B cell (primary cell): ENCODE data around the gene FAM20C. TPM values are rescaled to one million over a fixed set of nuclear protein-coding genes. Genes with fewer than 3 reads are reported as not detected.
A peak's percentile ranks its signal among the peaks of the same experiment; 100 is the strongest.

Source experiments
- ATAC-seq: fragments of 200-7000 bp; cut with Tn5 transposase; one replicate; pipeline ENCODE4 v1.10.0; 2021; ENCODE audit warnings: low read depth, mild to moderate bottlenecking, moderate number of reproducible peaks, moderate library complexity
- CTCF ChIA-PET: fragments of 350-600 bp; sonication (Branson Sonifier 250); formaldehyde crosslinking; loops from one replicate; lab custom pipeline; 2021; ENCODE audit warnings: antibody characterized with exemption, inconsistent platforms; lab: Charles Lee
- POLR2A ChIA-PET: fragments of 350-600 bp; sonication (Branson Sonifier 250); formaldehyde crosslinking; loops from one replicate; lab custom pipeline; 2021; ENCODE audit warnings: antibody characterized with exemption; lab: Charles Lee
- DNase-seq: peaks from one replicate; pipeline ENCODE4 v3.0.0; 2013
- H2AFZ ChIP-seq: 2 replicates; pipeline ENCODE4 v1.6.1; 2012; ENCODE audit warnings: mild to moderate bottlenecking, low read depth, low read length; ENCODE audit not compliant: insufficient read depth, poor library complexity, severe bottlenecking
- H3K27ac ChIP-seq, 2 donors: 1 replicate in 1 of 2; 2 replicates in 1 of 2; pipeline ENCODE4 v1.5.1; 2012 to 2013; ENCODE audit warnings: low read length in 2 of 2, mild to moderate bottlenecking in 2 of 2, moderate library complexity in 1 of 2
- H3K27me3 ChIP-seq, 4 experiments: fragments of 200-600 bp in 1 of 4; sonication (generic) in 1 of 4; replicated peaks in 1 of 4; 1 replicate in 2 of 4; 2 replicates in 2 of 4; pipeline versions ENCODE4 v1.6.1 to v1.7.0; 2013 to 2016; ENCODE audit warnings: low read length in 3 of 4, mild to moderate bottlenecking in 2 of 4, mixed read lengths in 1 of 4, moderate library complexity in 1 of 4; ENCODE audit not compliant: insufficient read depth in 4 of 4, control insufficient read depth in 3 of 4; ENCODE audit errors: control extremely low read depth in 1 of 4
- H3K36me3 ChIP-seq, 2 experiments: replicated peaks in 1 of 2; 1 replicate in 1 of 2; 2 replicates in 1 of 2; pipeline versions ENCODE4 v1.6.1 to v1.7.1; 2013; ENCODE audit warnings: low read length in 1 of 2; ENCODE audit not compliant: insufficient read depth in 2 of 2, control insufficient read depth in 1 of 2; ENCODE audit errors: control extremely low read depth in 1 of 2, extremely low read depth in 1 of 2
- H3K4me1 ChIP-seq, 2 donors: fragments of 200-600 bp in 1 of 2; sonication (generic) in 1 of 2; 1 replicate in 1 of 2; 2 replicates in 1 of 2; pipeline versions ENCODE4 v1.5.1 to v1.6.1; 2013 to 2017; ENCODE audit warnings: low read length in 2 of 2; ENCODE audit not compliant: control insufficient read depth in 2 of 2, insufficient read depth in 2 of 2
- H3K4me2 ChIP-seq: replicated peaks from 2 replicates; pipeline ENCODE3; 2012; ENCODE audit warnings: mild to moderate bottlenecking, low read depth, low read length; ENCODE audit not compliant: poor library complexity, severe bottlenecking
- H3K4me3 ChIP-seq, 5 experiments: fragments of 200-600 bp in 1 of 5; sonication (generic) in 1 of 5; 1 replicate in 3 of 5; 2 replicates in 2 of 5; pipeline versions ENCODE4 v1.5.1 to v1.7.0; 2011 to 2016; ENCODE audit warnings: low read length in 4 of 5, mild to moderate bottlenecking in 4 of 5, low read depth in 2 of 5, control low read depth in 1 of 5, moderate library complexity in 1 of 5; ENCODE audit not compliant: insufficient read depth in 1 of 5; ENCODE audit errors: control extremely low read depth in 1 of 5, extremely low read depth in 1 of 5
- H3K79me2 ChIP-seq: fragments of 200-600 bp; sonication (generic); one replicate; pipeline ENCODE4 v1.6.0; 2016; ENCODE audit warnings: low read length; ENCODE audit not compliant: control insufficient read depth, insufficient read depth
- H3K9ac ChIP-seq: fragments of 200-600 bp; sonication (generic); 2 replicates; pipeline ENCODE4 v1.6.1; 2017; ENCODE audit warnings: mild to moderate bottlenecking, low read length, moderate library complexity
- H3K9me3 ChIP-seq, 3 donors: one replicate each; pipeline versions ENCODE4 v1.6.1 to v1.7.1; 2013; ENCODE audit warnings: low read length in 2 of 3; ENCODE audit not compliant: control insufficient read depth in 2 of 3, insufficient read depth in 1 of 3; ENCODE audit errors: control extremely low read depth in 1 of 3
- H4K20me1 ChIP-seq: 2 replicates; pipeline ENCODE4 v1.6.0; 2012; ENCODE audit warnings: mild to moderate bottlenecking, low read length; ENCODE audit not compliant: insufficient read depth, control insufficient read depth, poor library complexity, severe bottlenecking
- H3K27ac Mint-ChIP-seq: one replicate; pipeline ENCODE4 v1.8.0; 2021; ENCODE audit warnings: mixed read lengths
- H3K27me3 Mint-ChIP-seq: one replicate; pipeline ENCODE4 v1.8.0; 2021; ENCODE audit warnings: mixed read lengths
- H3K4me1 Mint-ChIP-seq: one replicate; pipeline ENCODE4 v1.8.0; 2021; ENCODE audit warnings: mixed read lengths
- H3K4me3 Mint-ChIP-seq: one replicate; pipeline ENCODE4 v1.8.0; 2021; ENCODE audit warnings: mixed read lengths
- H3K9me3 Mint-ChIP-seq: one replicate; pipeline ENCODE4 v1.8.0; 2022; ENCODE audit warnings: mixed read lengths; ENCODE audit not compliant: insufficient read depth
- EZH2 ChIP-seq: IDR thresholded peaks from 2 replicates; pipeline ENCODE4 v1.6.1; 2012; ENCODE audit warnings: borderline replicate concordance, low read depth, mild to moderate bottlenecking, moderate library complexity, low read length; ENCODE audit not compliant: insufficient read depth, poor library complexity, severe bottlenecking
- WGBS: methylation state at CpG from one replicate; pipeline ENCODE4 v1.1.5; 2013; ENCODE audit warnings: missing lambda C conversion rate; ENCODE audit not compliant: insufficient coverage; 5-methylcytosine and 5-hydroxymethylcytosine counted together
- intact Hi-C: fragments of 100-400 bp; cut with micrococcal nuclease; formaldehyde crosslinking; loops from one replicate; pipeline ENCODE4 v1.10.0; 2022
- polyA plus RNA-seq: library from polyadenylated mRNA; depleted of rRNA; stranded (reverse); fragments of >200 nt; gene quantifications from 2 replicates; pipeline ENCODE4 v1.2.3, GENCODE V29; 2012
- total RNA-seq, 2 donors: library from RNA; stranded (reverse); fragments of 120-200 nt in 1 of 2; gene quantifications; 1 replicate in 1 of 2; 2 replicates in 1 of 2; pipeline versions ENCODE4 v1.2.3 to v1.2.4, GENCODE V29; 2013 to 2022
- TF ChIP-seq, protein P1 (sequence below): fragments of 200-600 bp; IDR thresholded peaks from one replicate; pipeline ENCODE4 v1.8.0; 2022; ENCODE audit warnings: antibody characterized with exemption, mild to moderate bottlenecking

FAM20C gene
- total and polyA plus RNA-seq, 2 donors (not counting 1 experiment from before 2014, with no cell fraction given), result 0.54 to 0.81 TPM

DNA sequence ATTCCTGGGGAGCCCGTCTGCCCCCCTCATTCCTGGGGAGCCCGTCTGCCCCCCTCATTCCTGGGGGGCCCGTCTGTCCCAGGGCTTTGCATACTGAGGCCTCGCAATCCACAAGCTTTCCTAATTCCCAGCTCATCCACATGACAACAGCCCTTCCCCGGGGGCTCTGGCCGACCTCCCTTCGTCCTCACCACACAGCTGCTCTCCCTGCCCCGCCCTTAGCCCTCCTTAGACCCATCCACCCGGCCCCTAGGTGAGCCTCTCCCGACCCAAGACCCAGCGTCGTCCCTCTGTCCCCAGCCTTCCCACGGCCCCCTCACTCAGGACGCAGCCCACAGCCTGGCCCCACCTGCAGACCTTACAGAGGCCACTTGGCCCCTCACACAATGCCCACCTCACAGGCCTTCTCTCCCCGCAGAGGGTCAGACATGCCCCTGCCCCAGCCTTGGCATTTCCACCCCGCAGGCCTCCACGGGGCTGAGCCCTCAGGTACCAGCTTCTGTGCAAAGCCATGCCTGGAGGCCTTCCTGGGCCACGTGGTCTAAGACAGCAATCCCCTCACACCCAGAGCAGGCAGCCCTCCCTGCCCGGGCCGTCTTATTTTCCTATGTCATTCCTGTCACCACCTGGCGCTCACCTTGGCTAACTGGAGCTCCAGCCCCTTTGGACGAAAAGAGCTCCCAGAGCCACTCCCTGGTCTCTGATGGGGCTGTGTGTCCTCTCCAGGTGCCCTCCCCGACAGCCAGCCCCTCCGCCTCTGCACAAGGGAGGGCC, 3.5 kb upstream of the FAM20C start:
- Histone ChIP-seq H3K27me3 (peaks cover 0 to 27% (median 10%) of the 10 kb centered on the region in 4 experiments), H3K27ac (no peak overlapping the region), H3K9me3 (peaks cover 0 to 10% (median 0%) of the 10 kb centered on the region in 3 donors), H3K4me1 (peaks cover 4 to 5% of the 10 kb centered on the region in 2 donors), H3K79me2 (no peaks in the 10 kb centered on the region), H2AFZ (no peak overlapping the region), H4K20me1 (no peaks in the 10 kb centered on the region), H3K9ac (no peak overlapping the region), H3K36me3 (no peaks in the 10 kb centered on the region), H3K4me3 (no peak overlapping the region), H3K4me2 (no peak overlapping the region)
- Mint-ChIP-seq H3K4me3 (no peak overlapping the region), H3K9me3 (no peaks in the 10 kb centered on the region), H3K4me1 (peaks cover 4% of the 10 kb centered on the region), H3K27ac (no peak overlapping the region), H3K27me3 (peaks cover 33% of the 10 kb centered on the region)
- ChIA-PET CTCF (no interaction called here), POLR2A (no interaction called here)
- intact Hi-C loops, result no loop called here
- 86% methylated on average over 19 of the region's 24 CpGs for WGBS
- ATAC-seq (no peak), DNase-seq (no peak)
- TF ChIP-seq, protein P1, sequence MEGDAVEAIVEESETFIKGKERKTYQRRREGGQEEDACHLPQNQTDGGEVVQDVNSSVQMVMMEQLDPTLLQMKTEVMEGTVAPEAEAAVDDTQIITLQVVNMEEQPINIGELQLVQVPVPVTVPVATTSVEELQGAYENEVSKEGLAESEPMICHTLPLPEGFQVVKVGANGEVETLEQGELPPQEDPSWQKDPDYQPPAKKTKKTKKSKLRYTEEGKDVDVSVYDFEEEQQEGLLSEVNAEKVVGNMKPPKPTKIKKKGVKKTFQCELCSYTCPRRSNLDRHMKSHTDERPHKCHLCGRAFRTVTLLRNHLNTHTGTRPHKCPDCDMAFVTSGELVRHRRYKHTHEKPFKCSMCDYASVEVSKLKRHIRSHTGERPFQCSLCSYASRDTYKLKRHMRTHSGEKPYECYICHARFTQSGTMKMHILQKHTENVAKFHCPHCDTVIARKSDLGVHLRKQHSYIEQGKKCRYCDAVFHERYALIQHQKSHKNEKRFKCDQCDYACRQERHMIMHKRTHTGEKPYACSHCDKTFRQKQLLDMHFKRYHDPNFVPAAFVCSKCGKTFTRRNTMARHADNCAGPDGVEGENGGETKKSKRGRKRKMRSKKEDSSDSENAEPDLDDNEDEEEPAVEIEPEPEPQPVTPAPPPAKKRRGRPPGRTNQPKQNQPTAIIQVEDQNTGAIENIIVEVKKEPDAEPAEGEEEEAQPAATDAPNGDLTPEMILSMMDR, result no peak
- no peak for TF ChIP-seq EZH2

DNA sequence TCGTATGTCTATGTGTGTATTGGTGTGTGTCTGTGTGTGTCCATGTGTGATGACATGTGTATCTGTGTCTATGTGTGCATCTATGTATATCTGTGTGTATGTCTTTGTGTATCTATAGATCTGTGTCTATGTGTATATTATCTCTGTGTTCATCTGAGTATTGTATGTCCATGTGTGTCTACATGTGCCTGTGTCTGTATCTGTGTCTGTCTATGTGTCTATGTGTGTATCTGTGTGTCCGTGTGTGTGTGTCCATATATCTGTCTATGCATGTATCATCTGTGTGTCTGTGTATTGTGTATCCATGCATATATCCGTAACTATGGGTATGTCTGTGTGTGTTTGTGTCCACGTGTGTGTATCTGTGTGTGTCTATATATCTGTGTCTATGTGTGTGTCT, 2.7 kb upstream of the FAM20C start:
- Histone ChIP-seq H3K27ac (no peak overlapping the region), H3K9ac (no peak overlapping the region), H3K4me2 (no peak overlapping the region), H2AFZ (no peak overlapping the region), H3K36me3 (no peaks in the 10 kb centered on the region), H3K4me1 (peaks cover 4 to 5% of the 10 kb centered on the region in 2 donors), H3K9me3 (peaks cover 0 to 10% (median 0%) of the 10 kb centered on the region in 3 donors), H3K79me2 (no peaks in the 10 kb centered on the region), H3K4me3 (no peak overlapping the region), H4K20me1 (no peaks in the 10 kb centered on the region), H3K27me3 (peaks cover 0 to 30% (median 10%) of the 10 kb centered on the region in 4 experiments)
- 80% methylated on average over 4 of the region's 4 CpGs for WGBS
- POLR2A ChIA-PET, result no interaction called here
- intact Hi-C loops, result no loop called here
- ATAC-seq (no peak), DNase-seq (no peak)
- Mint-ChIP-seq H3K4me1 (peaks cover 6% of the 10 kb centered on the region), H3K27ac (no peak overlapping the region), H3K9me3 (no peaks in the 10 kb centered on the region), H3K27me3 (peaks cover 39% of the 10 kb centered on the region), H3K4me3 (peak overlapping the region; percentile 6)
- TF ChIP-seq EZH2, result no peak
- TF ChIP-seq, protein P1, result no peak
- CTCF ChIA-PET, result no interaction called here
